ENCODE results near the gene PRR19.
"Not testable (repeated sequence)": the region's sequence is repeated elsewhere in the genome, so short reads cannot be mapped to it uniquely, and the experiment has no call there.

PRR19 gene

GRCh38 chr19:42301646-42302203, at the start of gene PRR19:
PRR19 (plus strand) TSS chr19:42302132; CDS start chr19:42309585, 7,453 bp downstream.
- Histone ChIP-seq H3K4me3 (ENCODE audit: low read length) (peak within 1 kb of the TSS; percentile 85), H3K27me3 (ENCODE audit: control insufficient read depth, insufficient read depth, low read length) (no peaks in the 10 kb centered on the region), H3K9ac (ENCODE audit: low read length) (peak within 1 kb of the TSS; percentile 60), H3K9me3 (ENCODE audit: control insufficient read depth, low read depth, low read length) (no peaks in the 10 kb centered on the region), H3K36me3 (ENCODE audit: control insufficient read depth, low read depth, low read length) (peaks cover 4% of the 10 kb centered on the region), H3K4me1 (ENCODE audit: control insufficient read depth, low read depth, low read length) (peaks cover 13% of the 10 kb centered on the region), H3K27ac (ENCODE audit: low read length) (peak within 1 kb of the TSS; percentile 59)

- H3K4me1 ChIP-seq (ENCODE audit: control insufficient read depth, low read depth, low read length) = peaks cover 17% of the 10 kb centered on the region
- H3K9ac ChIP-seq (ENCODE audit: low read length) = peak overlapping the region; percentile 84
- H3K36me3 ChIP-seq (ENCODE audit: control insufficient read depth, low read depth, low read length) = peaks cover 3% of the 10 kb centered on the region
- H3K27me3 ChIP-seq (ENCODE audit: control insufficient read depth, insufficient read depth, low read length) = peaks cover 12% of the 10 kb centered on the region
- no peaks in the 10 kb centered on the region for H3K9me3 ChIP-seq (ENCODE audit: control insufficient read depth, low read depth, low read length)
- peak overlapping the region; percentile 82 for H3K27ac ChIP-seq (ENCODE audit: low read length)
- peak overlapping the region; percentile 83 for H3K4me3 ChIP-seq (ENCODE audit: low read length)
These were observed 49.3 kb upstream of the PRR19 start for GRCh38 chr19:42252365-42253244.

DNA sequence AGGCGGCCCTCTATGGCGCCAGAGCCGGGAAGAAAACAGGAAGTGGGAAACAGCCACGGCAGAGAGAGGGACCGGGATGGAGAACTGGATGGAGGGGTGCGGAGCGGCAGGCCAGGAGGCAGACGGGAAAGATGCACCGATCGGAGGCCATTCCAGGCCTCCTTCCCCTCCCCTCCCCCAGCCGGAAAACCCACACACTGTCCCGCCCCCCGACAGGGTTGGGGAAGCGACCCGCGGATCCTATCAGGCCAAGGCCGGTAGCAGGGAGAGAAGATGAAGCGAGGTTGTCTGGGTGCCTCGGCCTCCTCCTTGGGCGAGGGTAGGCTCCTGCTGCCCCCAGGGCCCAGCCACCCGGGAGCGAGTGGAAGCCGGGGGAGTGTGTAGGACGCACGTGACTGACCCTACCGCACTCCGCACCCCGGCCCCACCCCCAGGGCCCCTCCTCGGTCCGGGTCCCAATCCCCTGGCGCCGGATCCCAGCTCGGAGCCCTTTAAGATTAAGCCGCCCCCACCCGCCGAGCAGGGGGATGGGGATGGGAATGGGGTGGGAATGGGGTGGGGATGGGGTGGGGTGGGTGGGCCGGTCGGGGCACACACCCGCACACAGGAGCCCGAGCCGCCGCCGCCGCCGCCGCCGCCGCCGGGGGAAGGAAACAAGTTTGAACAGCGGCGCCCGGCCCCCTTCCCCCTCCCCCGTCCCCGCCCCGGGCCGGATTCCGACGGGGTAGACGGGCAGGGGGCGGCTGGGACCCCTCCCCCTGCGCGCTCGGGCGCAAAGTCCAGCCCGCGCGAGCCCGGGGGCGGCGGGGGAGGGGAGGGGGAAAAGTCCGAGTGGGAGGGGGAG, 48.5 kb upstream of the PRR19 start:
- peak overlapping the region; percentile 82 for H3K27ac ChIP-seq (ENCODE audit: low read length)
- peak overlapping the region; percentile 90 for H3K9ac ChIP-seq (ENCODE audit: low read length)
- H3K27me3 ChIP-seq (ENCODE audit: control insufficient read depth, insufficient read depth, low read length) = peaks cover 12% of the 10 kb centered on the region
- H3K4me1 ChIP-seq (ENCODE audit: control insufficient read depth, low read depth, low read length) = peaks cover 17% of the 10 kb centered on the region
- peak overlapping the region; percentile 89 for H3K4me3 ChIP-seq (ENCODE audit: low read length)
- peaks cover 3% of the 10 kb centered on the region for H3K36me3 ChIP-seq (ENCODE audit: control insufficient read depth, low read depth, low read length)
- no peaks in the 10 kb centered on the region for H3K9me3 ChIP-seq (ENCODE audit: control insufficient read depth, low read depth, low read length)

DNA sequence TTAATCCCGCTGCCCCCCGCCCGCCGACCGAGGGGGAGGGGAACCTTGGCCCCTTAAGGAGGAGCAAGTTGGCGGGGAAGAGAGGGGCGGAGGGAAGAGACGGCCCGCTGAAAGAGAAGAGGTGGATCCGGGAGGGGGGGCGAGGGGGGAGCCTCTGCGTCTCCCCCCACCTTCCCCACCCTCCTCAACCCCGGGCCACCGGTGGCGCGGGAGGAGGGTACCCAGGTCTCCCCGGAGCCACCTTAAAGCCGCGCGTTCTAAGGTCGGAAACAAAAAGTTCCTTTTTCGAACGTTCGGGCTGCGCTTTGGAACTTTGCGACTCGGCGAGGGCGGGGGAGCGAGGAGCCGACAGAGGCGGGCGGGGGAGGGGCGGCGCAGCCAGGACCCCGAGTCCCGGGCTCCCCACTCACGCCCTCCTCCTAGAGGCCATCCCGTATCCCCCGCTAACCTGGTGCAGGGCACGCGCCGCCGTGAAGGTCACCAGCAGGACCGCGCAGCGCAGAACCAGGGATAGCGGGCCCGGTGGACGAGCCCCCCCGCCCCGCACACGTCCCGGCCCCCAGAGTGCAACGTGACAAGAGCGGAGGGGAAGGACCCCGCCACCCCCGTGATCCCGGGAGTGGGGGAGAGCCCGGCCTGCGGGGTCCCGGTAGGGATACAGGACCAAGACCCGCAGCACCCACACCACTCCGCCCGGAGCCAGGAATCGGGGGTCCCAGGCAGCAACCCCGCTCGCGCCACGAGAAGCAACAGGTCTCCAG, 47.7 kb upstream of the PRR19 start:
- H3K4me1 ChIP-seq (ENCODE audit: control insufficient read depth, low read depth, low read length) = peaks cover 17% of the 10 kb centered on the region
- H3K9me3 ChIP-seq (ENCODE audit: control insufficient read depth, low read depth, low read length) = no peaks in the 10 kb centered on the region
- peak overlapping the region; percentile 90 for H3K9ac ChIP-seq (ENCODE audit: low read length)
- peaks cover 12% of the 10 kb centered on the region for H3K27me3 ChIP-seq (ENCODE audit: control insufficient read depth, insufficient read depth, low read length)
- H3K4me3 ChIP-seq (ENCODE audit: low read length) = peak overlapping the region; percentile 89
- no peak overlapping the region for H3K27ac ChIP-seq (ENCODE audit: low read length)
- H3K36me3 ChIP-seq (ENCODE audit: control insufficient read depth, low read depth, low read length) = peaks cover 3% of the 10 kb centered on the region

GRCh38 chr19:42254850-42255765, 46.8 kb upstream of the PRR19 start, which contains the start of gene ERF:
ERF (minus strand) TSS chr19:42255128; CDS start chr19:42254999, 129 bp downstream.
- peaks cover 12% of the 10 kb centered on the region for H3K27me3 ChIP-seq (ENCODE audit: control insufficient read depth, insufficient read depth, low read length)
- peaks cover 17% of the 10 kb centered on the region for H3K4me1 ChIP-seq (ENCODE audit: control insufficient read depth, low read depth, low read length)
- H3K27ac ChIP-seq (ENCODE audit: low read length) = no peak within 1 kb of the TSS
- H3K4me3 ChIP-seq (ENCODE audit: low read length) = peak within 1 kb of the TSS; percentile 89
- H3K9ac ChIP-seq (ENCODE audit: low read length) = peak within 1 kb of the TSS; percentile 90
- no peaks in the 10 kb centered on the region for H3K9me3 ChIP-seq (ENCODE audit: control insufficient read depth, low read depth, low read length)
- H3K36me3 ChIP-seq (ENCODE audit: control insufficient read depth, low read depth, low read length) = peaks cover under 1% of the 10 kb centered on the region

- Histone ChIP-seq H3K27ac (ENCODE audit: low read length) (no peak overlapping the region), H3K4me1 (ENCODE audit: control insufficient read depth, low read depth, low read length) (peaks cover 17% of the 10 kb centered on the region), H3K9me3 (ENCODE audit: control insufficient read depth, low read depth, low read length) (no peaks in the 10 kb centered on the region)
These were observed 45.9 kb upstream of the PRR19 start for GRCh38 chr19:42255766-42256745.

DNA sequence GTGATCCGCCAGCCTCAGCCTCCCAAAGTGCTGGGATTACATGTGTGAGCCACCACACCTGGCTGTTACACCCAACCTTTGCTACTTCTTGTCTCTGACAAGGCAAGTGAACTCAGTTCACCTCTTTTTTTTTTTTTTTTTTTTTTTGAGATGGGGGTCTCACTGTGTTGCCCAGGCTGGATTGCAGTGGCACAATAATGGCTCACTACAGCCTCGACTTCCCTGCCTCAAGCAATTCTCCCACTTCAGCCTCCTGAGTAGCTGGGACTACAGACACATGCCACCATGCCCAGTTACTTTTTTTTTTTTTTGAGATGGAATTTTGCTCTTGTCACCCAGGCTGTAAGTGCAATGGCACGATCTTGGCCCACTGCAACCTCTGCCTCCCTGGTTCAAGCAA, 44.1 kb upstream of the PRR19 start:
- not testable (repeated sequence) for H3K27ac ChIP-seq (ENCODE audit: low read length); H3K36me3 ChIP-seq (ENCODE audit: control insufficient read depth, low read depth, low read length); H3K4me3 ChIP-seq (ENCODE audit: low read length); H3K9ac ChIP-seq (ENCODE audit: low read length); H3K4me1 ChIP-seq (ENCODE audit: control insufficient read depth, low read depth, low read length); H3K9me3 ChIP-seq (ENCODE audit: control insufficient read depth, low read depth, low read length)
- peaks cover 12% of the 10 kb centered on the region for H3K27me3 ChIP-seq (ENCODE audit: control insufficient read depth, insufficient read depth, low read length)

More at GRCh38 chr19:42255766-42256745, 45.9 kb upstream of the PRR19 start:
- H3K9ac ChIP-seq (ENCODE audit: low read length) = no peak overlapping the region
- H3K4me3 ChIP-seq (ENCODE audit: low read length) = peak overlapping the region; percentile 75
- peaks cover 12% of the 10 kb centered on the region for H3K27me3 ChIP-seq (ENCODE audit: control insufficient read depth, insufficient read depth, low read length)
- H3K36me3 ChIP-seq (ENCODE audit: control insufficient read depth, low read depth, low read length) = no peaks in the 10 kb centered on the region

DNA sequence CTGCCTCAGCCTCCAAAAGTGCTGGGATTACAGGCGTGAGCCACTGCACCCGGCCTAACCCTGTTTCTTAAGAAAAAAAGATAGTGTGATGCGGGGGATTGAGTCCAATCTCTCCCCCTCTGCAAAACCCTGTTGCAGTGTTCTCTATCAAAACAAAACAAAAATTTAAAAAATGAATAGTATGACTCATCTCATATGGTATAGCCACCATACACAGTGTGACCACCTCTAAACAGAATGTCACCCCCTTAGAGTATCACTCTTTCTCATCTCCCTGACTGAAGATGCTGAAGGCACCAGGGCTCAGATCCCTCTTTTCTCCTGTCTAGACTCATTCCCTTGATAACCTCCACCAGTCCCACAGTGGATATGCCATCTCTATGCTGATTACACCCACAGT, 40.2 kb upstream of the PRR19 start:
- no peaks in the 10 kb centered on the region for H3K4me1 ChIP-seq (ENCODE audit: control insufficient read depth, low read depth, low read length)
- no peak overlapping the region for H3K4me3 ChIP-seq (ENCODE audit: low read length)
- no peaks in the 10 kb centered on the region for H3K9me3 ChIP-seq (ENCODE audit: control insufficient read depth, low read depth, low read length)
- no peaks in the 10 kb centered on the region for H3K36me3 ChIP-seq (ENCODE audit: control insufficient read depth, low read depth, low read length)
- peaks cover 6% of the 10 kb centered on the region for H3K27me3 ChIP-seq (ENCODE audit: control insufficient read depth, insufficient read depth, low read length)
- H3K9ac ChIP-seq (ENCODE audit: low read length) = no peak overlapping the region
- H3K27ac ChIP-seq (ENCODE audit: low read length) = no peak overlapping the region

DNA sequence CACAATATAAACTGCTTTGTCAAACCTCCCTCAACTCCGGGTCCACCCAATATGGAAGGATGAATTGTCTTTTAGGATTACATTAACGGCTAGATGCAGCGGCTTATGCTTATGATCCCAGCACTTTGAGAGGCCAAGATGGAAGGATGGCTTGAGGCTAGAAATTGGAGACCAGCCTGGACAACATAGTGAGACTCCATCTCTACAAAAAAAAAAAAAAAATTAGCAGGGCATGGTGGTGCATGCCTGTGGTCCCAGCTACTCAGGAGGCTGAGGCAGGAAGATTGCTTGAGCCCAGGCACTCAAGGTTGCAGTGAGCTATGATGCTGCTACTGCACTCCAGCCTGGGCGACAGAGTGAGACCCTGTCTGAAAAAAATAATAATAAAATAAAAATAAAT, 35.8 kb upstream of the PRR19 start:
- H3K4me1 ChIP-seq (ENCODE audit: control insufficient read depth, low read depth, low read length); H3K36me3 ChIP-seq (ENCODE audit: control insufficient read depth, low read depth, low read length); H3K4me3 ChIP-seq (ENCODE audit: low read length); H3K27ac ChIP-seq (ENCODE audit: low read length); H3K9me3 ChIP-seq (ENCODE audit: control insufficient read depth, low read depth, low read length); H3K27me3 ChIP-seq (ENCODE audit: control insufficient read depth, insufficient read depth, low read length); H3K9ac ChIP-seq (ENCODE audit: low read length): not testable (repeated sequence)
